Heart right ventricle (tissue), 16 donors: ENCODE measurements around the gene PNMA1. TPM values are rescaled to one million over a fixed set of nuclear protein-coding genes. Genes with fewer than 3 reads are reported as not detected.

ENCODE experiments used
- ATAC-seq, 8 donors: fragments of 200-7000 bp; cut with Tn5 transposase; one replicate each; pipeline ENCODE4 v1.9.1; 2020; ENCODE audit warnings: mild to moderate bottlenecking in 8 of 8, moderate library complexity in 8 of 8, moderate number of reproducible peaks in 1 of 8
- DNase-seq, 2 donors: peaks; one replicate each; pipeline ENCODE4 v3.0.0-alpha.2; 2020
- H3K27ac ChIP-seq, 10 donors: fragments of 200-600 bp; sonication (generic) in 2 of 10; one replicate each; pipeline versions ENCODE4 v1.5.0 to v1.8.0; 2020 to 2022; ENCODE audit warnings: mild to moderate bottlenecking in 3 of 10
- H3K27me3 ChIP-seq, 7 donors: fragments of 200-600 bp; one replicate each; pipeline ENCODE4 v1.8.0; 2021 to 2022; ENCODE audit warnings: mild to moderate bottlenecking in 2 of 7
- H3K36me3 ChIP-seq, 9 donors: fragments of 200-600 bp; sonication (generic) in 1 of 9; one replicate each; pipeline versions ENCODE4 v1.5.0 to v1.8.0; 2020 to 2022; ENCODE audit warnings: mild to moderate bottlenecking in 2 of 9
- H3K4me1 ChIP-seq, 9 donors: fragments of 200-600 bp; sonication (generic) in 1 of 9; one replicate each; pipeline versions ENCODE4 v1.5.0 to v1.8.0; 2020 to 2022; ENCODE audit warnings: mild to moderate bottlenecking in 4 of 9
- H3K4me3 ChIP-seq, 10 donors: fragments of 200-600 bp; sonication (generic) in 2 of 10; one replicate each; pipeline versions ENCODE4 v1.5.0 to v1.8.0; 2020 to 2022; ENCODE audit warnings: mild to moderate bottlenecking in 7 of 10, moderate library complexity in 2 of 10
- H3K9me3 ChIP-seq, 11 donors: fragments of 200-600 bp in 10 of 11; sonication (generic) in 2 of 11; one replicate each; pipeline versions ENCODE4 v1.5.0 to v1.8.0; 2013 to 2022; ENCODE audit warnings: mild to moderate bottlenecking in 2 of 11, control low read depth in 1 of 11, moderate library complexity in 1 of 11
- WGBS, 2 donors: extraction: QIAGEN DNeasy Blood & Tissue Kit; methylation state at CpG; one replicate each; pipeline ENCODE4 v1.1.7; 2013; ENCODE audit warnings: inconsistent platforms in 1 of 2; 5-methylcytosine and 5-hydroxymethylcytosine counted together
- intact Hi-C, 10 donors: fragments of 100-400 bp; cut with DNase I; formaldehyde crosslinking; loops; one replicate each; pipeline versions ENCODE4 v1.11.1 to v1.14.2; 2022
- polyA plus RNA-seq, 2 donors: library from polyadenylated mRNA; stranded (reverse); fragments of 200-250 nt; gene quantifications; one replicate each; pipeline ENCODE4 v1.2.3, GENCODE V29; 2013
- total RNA-seq, 10 donors: library from RNA; stranded (reverse); fragmentation: NEBNext Ultra II Directional in 3 of 10; extraction: Animal tissue kit (Norgen Biotek cat#: 25700) in 3 of 10; gene quantifications; one replicate each; pipeline versions ENCODE4 v1.2.1 to v1.2.4, GENCODE V29; 2021 to 2023
- TF ChIP-seq, protein P1 (sequence below), 9 donors: fragments of 200-600 bp; sonication (generic) in 2 of 9; IDR thresholded peaks; one replicate each; pipeline versions ENCODE4 v1.5.0 to v1.8.0; 2021 to 2022; ENCODE audit warnings: antibody characterized with exemption in 9 of 9, mild to moderate bottlenecking in 5 of 9, moderate library complexity in 1 of 9
- donor health status: Arrhythmogenic right ventricular cardiomyopathy.
- donor health status: ischemic (EF 13 %, LVEDD 7.1; RV severe dilation, severe dysfunction).
- donor health status: healthy with polysubstance abuse.
- donor health status: DM: no; HTN: yes; CAD: no.
- donor health status: DM: no; HTN: no; CAD: no.
- donor health status: ischemic (EF 25% LVEDD 6.9; RV normal size, moderate dysfunction).
- donor health status: ischemic (EF 25% LVEDD 5.7; RV mildly dilated, moderate dysfunction).
- donor health status: healthy.
- donor health status: DM: yes; HTN: yes; CAD: no.
- donor health status: Ischemic cardiomyopathy.
- donor health status: ischemic (EF 35%, LVEDD 5.7; RV mildly dilated, moderate dysfunction).
- donor health status: nonischemic (EF 11% LVEDD 7.7; RV severe dilation, severe dysfunction).
- donor health status: DM: yes; HTN: yes; CAD: no.
- donor health status: PGD.
- donor health status: ischemic (EF 29% LVEDD 5.4; RV normal size, mild dysfunction).
- donor health status: nonischemic (EF 23%, LVEDD 6.1; RV moderate dilation, normal function).

PNMA1 gene
- total and polyA plus RNA-seq, 12 donors, result 6.6 to 30.8 (median 23.1) TPM

DNA sequence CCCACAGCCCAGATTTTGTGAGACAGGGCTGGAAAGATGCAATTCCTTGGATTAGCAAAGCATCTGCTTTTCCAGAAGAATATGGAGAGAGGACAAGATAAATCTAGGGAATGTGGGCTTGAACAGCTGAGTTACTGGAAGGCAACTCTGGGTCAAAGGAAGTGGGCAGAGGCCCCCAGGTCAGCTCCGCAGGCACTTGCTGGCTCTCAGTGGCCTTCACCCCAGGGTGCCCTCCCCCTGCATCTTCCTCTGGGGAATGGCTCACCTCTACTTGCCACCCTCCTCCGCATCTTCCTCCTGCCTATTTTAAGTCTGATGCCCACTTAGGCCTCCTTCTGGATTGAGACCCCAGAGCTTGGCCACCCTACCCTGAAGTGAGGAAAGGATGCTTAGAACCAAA lies 10.5 kb upstream of the PNMA1 start:
- no peak for ATAC-seq
- intact Hi-C loops, result loop anchor here in 7 of 10 donors (5.0 to 10.0 kb wide), 4 partner anchors 38 to 103 kb away; a partner anchor contains a TSS
- TF ChIP-seq, protein P1, sequence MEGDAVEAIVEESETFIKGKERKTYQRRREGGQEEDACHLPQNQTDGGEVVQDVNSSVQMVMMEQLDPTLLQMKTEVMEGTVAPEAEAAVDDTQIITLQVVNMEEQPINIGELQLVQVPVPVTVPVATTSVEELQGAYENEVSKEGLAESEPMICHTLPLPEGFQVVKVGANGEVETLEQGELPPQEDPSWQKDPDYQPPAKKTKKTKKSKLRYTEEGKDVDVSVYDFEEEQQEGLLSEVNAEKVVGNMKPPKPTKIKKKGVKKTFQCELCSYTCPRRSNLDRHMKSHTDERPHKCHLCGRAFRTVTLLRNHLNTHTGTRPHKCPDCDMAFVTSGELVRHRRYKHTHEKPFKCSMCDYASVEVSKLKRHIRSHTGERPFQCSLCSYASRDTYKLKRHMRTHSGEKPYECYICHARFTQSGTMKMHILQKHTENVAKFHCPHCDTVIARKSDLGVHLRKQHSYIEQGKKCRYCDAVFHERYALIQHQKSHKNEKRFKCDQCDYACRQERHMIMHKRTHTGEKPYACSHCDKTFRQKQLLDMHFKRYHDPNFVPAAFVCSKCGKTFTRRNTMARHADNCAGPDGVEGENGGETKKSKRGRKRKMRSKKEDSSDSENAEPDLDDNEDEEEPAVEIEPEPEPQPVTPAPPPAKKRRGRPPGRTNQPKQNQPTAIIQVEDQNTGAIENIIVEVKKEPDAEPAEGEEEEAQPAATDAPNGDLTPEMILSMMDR (IDR thresholded peaks at IDR 0.05), result no peak
- no peak for DNase-seq
- no peak overlapping the region for H3K4me3 ChIP-seq
- no peaks in the 10 kb centered on the region for H3K9me3 ChIP-seq
- peaks cover 0 to 97% (median 52%) of the 10 kb centered on the region in 9 donors for H3K36me3 ChIP-seq
- H3K4me1 ChIP-seq, result peaks cover 27 to 88% (median 70%) of the 10 kb centered on the region in 9 donors
- peak overlapping the region; percentile 10 to 91 (median 76) for H3K27ac ChIP-seq
- WGBS, 2 donors, result 82 to 89% methylated on average over 2 of the region's 2 CpGs
- H3K27me3 ChIP-seq, result no peaks in the 10 kb centered on the region

DNA sequence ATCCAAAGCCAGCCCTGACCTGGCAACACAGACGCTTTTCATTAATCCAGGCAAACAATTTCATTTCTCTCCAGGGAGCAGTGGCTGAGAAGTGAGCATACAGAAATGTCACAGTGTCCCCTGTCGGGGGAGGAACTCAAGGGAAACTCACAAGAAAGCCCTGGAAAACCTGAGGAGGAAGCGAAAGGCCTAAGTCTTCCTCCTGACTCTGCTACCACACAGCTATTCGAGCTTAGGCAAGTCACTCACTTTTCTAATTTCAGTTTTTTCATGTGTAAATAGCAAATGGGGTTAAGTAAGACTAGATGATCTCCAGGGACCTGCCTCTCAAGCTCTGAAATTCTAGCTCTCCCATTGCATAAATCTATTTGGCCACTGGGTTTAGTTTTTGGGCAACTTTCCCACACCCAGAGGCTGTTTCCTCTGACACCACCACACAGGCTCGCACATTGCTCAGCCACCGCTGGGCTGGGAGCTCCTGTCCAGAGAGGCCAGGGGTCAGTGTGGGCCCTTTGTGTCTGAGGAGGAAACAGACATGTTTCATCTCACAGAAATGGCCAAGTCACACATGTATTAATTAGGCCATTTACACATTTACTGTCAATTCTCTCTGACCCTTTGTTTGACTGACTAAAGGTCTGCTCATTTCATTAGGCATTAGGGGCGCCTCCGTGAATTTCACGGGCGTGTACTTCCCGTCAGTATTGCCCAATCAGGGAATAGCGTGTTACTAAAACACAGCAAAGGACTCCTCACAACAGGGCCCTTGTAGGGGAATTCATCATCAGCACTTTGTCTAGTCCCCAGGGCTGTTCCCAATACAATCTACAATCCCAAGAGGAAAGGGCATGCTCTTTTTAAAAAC lies 9.8 kb upstream of the PNMA1 start:
- peaks cover 27 to 83% (median 66%) of the 10 kb centered on the region in 9 donors for H3K4me1 ChIP-seq
- 30 to 58% methylated on average over 12 of the region's 12 CpGs for WGBS, 2 donors

DNA sequence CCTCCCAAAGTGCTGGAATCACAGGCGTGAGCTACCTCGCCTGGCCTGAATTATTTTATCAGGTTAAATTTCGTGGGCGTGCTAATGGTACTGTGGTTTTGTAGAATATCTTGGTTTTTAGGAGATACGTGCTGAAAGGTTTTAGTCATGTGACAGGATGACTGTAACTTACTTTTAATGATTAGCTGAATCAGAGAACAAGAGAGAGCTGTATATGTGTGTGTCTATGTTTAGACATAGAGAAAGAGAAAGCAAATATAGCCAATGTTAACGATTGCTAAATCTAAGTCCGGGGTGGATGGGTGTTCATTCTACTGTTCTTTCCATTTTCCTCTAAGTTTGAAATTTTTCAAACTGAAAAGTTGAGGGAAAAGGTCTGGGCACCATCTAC lies 9.2 kb upstream of the PNMA1 start:
- DNase-seq, result no peak
- TF ChIP-seq, protein P1 (IDR thresholded peaks at IDR 0.05), result no peak
- intact Hi-C loops, result loop anchor here in 1 of 10 donors (10.0 kb wide), 1 partner anchor 61 kb away; no protein-coding TSS in a partner anchor
- peak overlapping the region in 9 of 10 donors; percentile 60 to 91 (median 78) for H3K27ac ChIP-seq
- no peaks in the 10 kb centered on the region for H3K9me3 ChIP-seq
- peaks cover 24 to 83% (median 66%) of the 10 kb centered on the region in 9 donors for H3K4me1 ChIP-seq
- no peak for ATAC-seq
- peaks cover 0 to 99% (median 50%) of the 10 kb centered on the region in 9 donors for H3K36me3 ChIP-seq
- no peak overlapping the region for H3K4me3 ChIP-seq
- H3K27me3 ChIP-seq, result no peaks in the 10 kb centered on the region
- WGBS, 2 donors, result 69 to 70% methylated on average over 7 of the region's 7 CpGs

More for the DNA sequence above, 9.8 kb upstream of the PNMA1 start:
- peaks cover 0 to 97% (median 46%) of the 10 kb centered on the region in 9 donors for H3K36me3 ChIP-seq
- ATAC-seq, result peak; percentile 72 to 82 (median 74)
- TF ChIP-seq, protein P1 (IDR thresholded peaks at IDR 0.05), result peak in 7 of 9 donors; percentile 15 to 42 (median 25)
- H3K27me3 ChIP-seq, result no peaks in the 10 kb centered on the region
- intact Hi-C loops, result loop anchor here in 1 of 10 donors (10.0 kb wide), 1 partner anchor 61 kb away; no protein-coding TSS in a partner anchor
- H3K4me3 ChIP-seq, result no peak overlapping the region
- DNase-seq, result peak; percentile 74 to 83
- H3K27ac ChIP-seq, result peak overlapping the region; percentile 10 to 91 (median 76)
- no peaks in the 10 kb centered on the region for H3K9me3 ChIP-seq

DNA sequence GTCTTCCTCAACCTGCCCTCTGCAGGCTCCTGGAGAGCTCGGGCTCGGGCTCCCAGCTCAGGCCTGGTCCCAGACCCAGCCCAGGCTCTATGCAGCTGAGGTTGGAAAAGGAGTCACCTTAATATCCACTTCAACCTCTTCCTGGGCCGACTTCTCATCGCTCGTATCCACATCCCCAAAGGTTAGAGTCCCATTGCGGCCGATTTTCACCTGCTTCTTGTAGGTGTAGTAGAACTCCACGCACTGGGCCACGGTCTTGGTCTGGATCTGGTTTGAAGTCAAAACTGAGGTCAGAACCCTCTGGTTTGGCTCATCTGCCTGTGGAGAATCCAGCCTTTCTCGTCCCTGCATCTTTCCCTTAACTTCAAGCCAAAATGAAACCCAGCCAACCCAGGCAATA lies 8.4 kb upstream of the PNMA1 start:
- 93 to 94% methylated on average over 10 of the region's 10 CpGs for WGBS, 2 donors
- TF ChIP-seq, protein P1 (IDR thresholded peaks at IDR 0.05), result no peak
- peaks cover 0 to 99% (median 55%) of the 10 kb centered on the region in 9 donors for H3K36me3 ChIP-seq
- H3K4me3 ChIP-seq, result no peak overlapping the region
- H3K27ac ChIP-seq, result peak overlapping the region in 5 of 10 donors; percentile 75 to 91 (median 82)
- peaks cover 24 to 82% (median 60%) of the 10 kb centered on the region in 9 donors for H3K4me1 ChIP-seq
- no peaks in the 10 kb centered on the region for H3K9me3 ChIP-seq
- intact Hi-C loops, result loop anchor here in 1 of 10 donors (10.0 kb wide), 1 partner anchor 62 kb away; no protein-coding TSS in a partner anchor
- no peaks in the 10 kb centered on the region for H3K27me3 ChIP-seq
- no peak for ATAC-seq
- DNase-seq, result no peak
